ENCODE data around the gene HSPA9. TPM values are rescaled to one million over a fixed set of nuclear protein-coding genes. Genes with fewer than 3 reads are reported as not detected.

Gene HSPA9
- total RNA-seq, 2 donors from 2014 or later = 79.8 to 98.3 TPM

DNA sequence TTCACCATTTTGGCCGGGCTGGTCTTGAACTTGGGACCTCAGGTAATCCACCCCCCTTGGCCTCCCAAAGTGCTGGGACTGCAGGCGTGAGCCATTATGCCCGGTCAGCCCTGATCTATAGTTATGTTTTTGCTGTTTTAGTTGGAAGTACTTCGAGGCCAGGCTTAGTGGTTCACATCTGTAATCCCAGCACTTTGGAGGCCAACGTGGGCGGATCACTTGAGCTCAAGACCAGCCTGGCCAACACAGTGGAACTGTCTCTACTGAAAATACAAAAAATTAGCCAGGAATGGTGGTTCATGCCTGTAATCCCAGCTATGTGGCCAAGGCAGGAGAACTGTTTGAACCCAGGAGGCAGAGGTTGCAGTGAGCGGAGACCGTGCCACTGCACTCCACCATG is 2.0 kb downstream of the HSPA9 start:
- no peaks in the 10 kb centered on the region for H3K27me3 ChIP-seq
- intact Hi-C loops (cut with DNase I) = no loop called here
- H3K27ac ChIP-seq = no peak overlapping the region
- DNase-seq = no peak
- no peak overlapping the region for H3K4me3 ChIP-seq
- peaks cover under 1 to 28% of the 10 kb centered on the region in 2 donors for H3K36me3 ChIP-seq (replicated peaks in 1 of 2; ENCODE audit: insufficient read depth in 1 of 2, low read depth in 2 of 2)
- ATAC-seq = no peak
- TF ChIP-seq POLR2A (IDR thresholded peaks at IDR 0.05) = no peak
- WGBS, 2 donors = 85 to 93% methylated on average over 7 to 8 of the region's 8 CpGs
- peaks cover 25% of the 10 kb centered on the region for H3K4me1 ChIP-seq
- H3K9me3 ChIP-seq = no peaks in the 10 kb centered on the region

DNA sequence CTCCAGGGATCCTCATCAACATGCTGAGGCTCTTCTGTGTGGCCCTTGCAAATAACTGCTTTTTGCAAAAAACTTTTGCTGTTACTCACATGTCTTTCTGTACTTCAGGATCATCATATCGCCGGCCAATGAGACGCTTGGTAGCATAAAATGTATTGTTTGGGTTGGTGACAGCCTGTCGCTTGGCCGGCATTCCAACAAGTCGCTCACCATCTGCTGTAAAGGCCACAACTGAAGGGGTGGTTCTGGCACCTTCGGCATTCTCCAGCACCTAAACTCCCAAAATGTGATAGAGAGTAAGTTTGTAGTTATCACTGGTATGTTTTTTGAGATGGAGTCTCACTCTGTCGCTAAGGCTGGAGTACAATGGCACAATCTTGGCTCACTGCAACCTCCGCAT is 4.3 kb downstream of the HSPA9 start:
- DNase-seq (no peak), ATAC-seq (no peak)
- Histone ChIP-seq H3K27me3 (no peaks in the 10 kb centered on the region), H3K4me3 (no peak overlapping the region), H3K27ac (no peak overlapping the region), H3K4me1 (peaks cover 18% of the 10 kb centered on the region), H3K9me3 (no peaks in the 10 kb centered on the region), H3K36me3 (replicated peaks in 1 of 2; ENCODE audit: insufficient read depth in 1 of 2, low read depth in 2 of 2) (peaks cover 6 to 47% of the 10 kb centered on the region in 2 donors)
- TF ChIP-seq, protein P1, sequence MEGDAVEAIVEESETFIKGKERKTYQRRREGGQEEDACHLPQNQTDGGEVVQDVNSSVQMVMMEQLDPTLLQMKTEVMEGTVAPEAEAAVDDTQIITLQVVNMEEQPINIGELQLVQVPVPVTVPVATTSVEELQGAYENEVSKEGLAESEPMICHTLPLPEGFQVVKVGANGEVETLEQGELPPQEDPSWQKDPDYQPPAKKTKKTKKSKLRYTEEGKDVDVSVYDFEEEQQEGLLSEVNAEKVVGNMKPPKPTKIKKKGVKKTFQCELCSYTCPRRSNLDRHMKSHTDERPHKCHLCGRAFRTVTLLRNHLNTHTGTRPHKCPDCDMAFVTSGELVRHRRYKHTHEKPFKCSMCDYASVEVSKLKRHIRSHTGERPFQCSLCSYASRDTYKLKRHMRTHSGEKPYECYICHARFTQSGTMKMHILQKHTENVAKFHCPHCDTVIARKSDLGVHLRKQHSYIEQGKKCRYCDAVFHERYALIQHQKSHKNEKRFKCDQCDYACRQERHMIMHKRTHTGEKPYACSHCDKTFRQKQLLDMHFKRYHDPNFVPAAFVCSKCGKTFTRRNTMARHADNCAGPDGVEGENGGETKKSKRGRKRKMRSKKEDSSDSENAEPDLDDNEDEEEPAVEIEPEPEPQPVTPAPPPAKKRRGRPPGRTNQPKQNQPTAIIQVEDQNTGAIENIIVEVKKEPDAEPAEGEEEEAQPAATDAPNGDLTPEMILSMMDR (IDR thresholded peaks at IDR 0.05) = no peak
- TF ChIP-seq POLR2A (IDR thresholded peaks at IDR 0.05) = no peak
- WGBS, 2 donors = 95 to 97% methylated on average over 9 of the region's 9 CpGs
- intact Hi-C loops (cut with DNase I) = no loop called here

DNA sequence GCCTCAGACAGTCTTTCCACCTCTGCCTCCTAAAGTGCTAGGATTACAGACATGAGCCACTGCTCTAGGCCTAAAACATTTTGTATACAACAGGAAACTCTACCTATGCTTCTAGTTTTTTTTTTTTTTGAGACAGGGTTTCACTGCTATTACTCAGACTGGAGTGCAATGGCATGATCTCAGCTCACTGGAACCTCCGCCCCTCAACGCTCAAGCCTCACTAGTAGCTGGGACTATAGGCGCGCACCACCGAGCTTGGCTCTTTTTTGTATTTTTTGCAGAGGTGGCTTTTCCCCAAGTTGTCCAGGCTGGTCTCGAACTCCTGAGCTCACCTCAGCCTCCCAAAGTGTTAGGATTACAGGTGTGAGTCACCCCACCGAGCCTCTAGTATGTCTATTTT is 5.4 kb downstream of the HSPA9 start:
- H3K4me1 ChIP-seq = peaks cover 17% of the 10 kb centered on the region
- no peak for DNase-seq
- no peak overlapping the region for H3K27ac ChIP-seq
- WGBS, 2 donors = 87 to 92% methylated on average over 7 of the region's 7 CpGs
- H3K36me3 ChIP-seq (replicated peaks in 1 of 2; ENCODE audit: insufficient read depth in 1 of 2, low read depth in 2 of 2) = peaks cover 6 to 50% of the 10 kb centered on the region in 2 donors
- intact Hi-C loops (cut with DNase I) = no loop called here
- no peak for TF ChIP-seq POLR2A (IDR thresholded peaks at IDR 0.05)
- TF ChIP-seq, protein P1 (IDR thresholded peaks at IDR 0.05) = no peak
- H3K27me3 ChIP-seq = no peaks in the 10 kb centered on the region
- H3K4me3 ChIP-seq = no peak overlapping the region
- ATAC-seq = no peak
- H3K9me3 ChIP-seq = no peaks in the 10 kb centered on the region

DNA sequence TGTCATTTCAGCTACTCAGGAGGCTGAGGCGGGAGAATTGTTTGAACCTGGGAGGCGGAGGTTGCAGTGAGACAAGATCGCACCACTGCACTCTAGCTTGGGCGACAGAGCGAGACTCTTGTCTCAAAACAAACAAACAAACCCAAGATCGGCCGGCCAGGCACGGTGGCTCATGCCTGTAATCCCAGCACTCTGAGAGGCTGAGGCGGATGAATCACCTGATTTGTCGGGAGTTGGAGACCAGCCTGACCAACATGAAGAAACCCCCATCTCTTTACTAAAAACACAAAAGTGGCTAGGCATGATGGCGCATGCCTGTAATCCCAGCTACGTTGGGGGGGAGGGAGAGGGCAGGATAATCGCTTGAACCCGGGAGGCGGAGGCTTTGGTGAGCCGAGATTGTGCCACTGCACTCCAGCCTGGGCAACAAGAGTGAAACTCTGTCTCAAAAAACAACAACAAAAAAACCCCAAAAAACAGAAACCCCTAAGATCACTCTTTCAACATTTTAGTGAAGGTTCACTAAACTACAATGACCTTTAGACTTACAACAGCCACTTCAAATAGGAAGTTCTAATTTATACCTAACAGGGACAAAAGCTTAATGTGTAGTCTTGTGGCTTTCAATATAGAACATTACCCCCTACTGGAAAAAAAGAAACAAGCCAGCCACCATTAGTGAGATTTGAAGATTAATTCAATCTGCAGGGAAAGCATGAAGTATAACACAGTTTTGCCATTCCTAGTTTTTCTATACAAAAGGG is 7.0 kb downstream of the HSPA9 start:
- Histone ChIP-seq H3K27me3 (no peaks in the 10 kb centered on the region), H3K9me3 (no peaks in the 10 kb centered on the region), H3K4me3 (no peak overlapping the region), H3K27ac (no peak overlapping the region), H3K4me1 (peaks cover 6% of the 10 kb centered on the region), H3K36me3 (replicated peaks in 1 of 2; ENCODE audit: insufficient read depth in 1 of 2, low read depth in 2 of 2) (peaks cover 6 to 50% of the 10 kb centered on the region in 2 donors)
- WGBS, 2 donors = 75 to 80% methylated on average over 13 to 16 of the region's 16 CpGs
- no peak for DNase-seq
- intact Hi-C loops (cut with DNase I) = no loop called here
- no peak for ATAC-seq
- no peak for TF ChIP-seq POLR2A (IDR thresholded peaks at IDR 0.05)
- TF ChIP-seq, protein P1 (IDR thresholded peaks at IDR 0.05) = no peak

DNA sequence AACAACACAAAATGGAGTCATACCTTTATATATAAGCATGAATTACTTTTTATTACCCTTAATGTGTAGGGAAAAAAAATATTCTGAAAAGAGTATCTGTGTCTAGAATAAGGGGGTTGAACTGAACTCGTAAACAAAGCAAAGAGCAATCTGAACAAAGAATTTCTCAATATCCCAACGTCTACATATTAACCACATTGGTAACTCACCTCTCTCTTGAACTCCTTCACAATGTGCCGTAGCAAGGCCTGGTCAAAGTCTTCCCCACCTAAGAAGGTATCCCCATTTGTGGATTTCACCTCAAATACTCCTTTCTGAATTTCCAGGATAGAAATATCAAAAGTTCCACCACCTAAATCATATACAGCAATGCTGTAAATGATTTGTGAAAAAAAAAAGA is 8.4 kb downstream of the HSPA9 start:
- Histone ChIP-seq H3K27me3 (no peaks in the 10 kb centered on the region), H3K36me3 (replicated peaks in 1 of 2; ENCODE audit: insufficient read depth in 1 of 2, low read depth in 2 of 2) (peaks cover 6 to 47% of the 10 kb centered on the region in 2 donors), H3K27ac (no peak overlapping the region), H3K4me3 (no peak overlapping the region), H3K9me3 (no peaks in the 10 kb centered on the region), H3K4me1 (no peaks in the 10 kb centered on the region)
- DNase-seq (no peak), ATAC-seq (no peak)
- TF ChIP-seq POLR2A (IDR thresholded peaks at IDR 0.05) = no peak
- TF ChIP-seq, protein P1 (IDR thresholded peaks at IDR 0.05) = no peak
- 78 to 81% methylated on average over 3 of the region's 3 CpGs for WGBS, 2 donors
- intact Hi-C loops (cut with DNase I) = no loop called here
